LoVo (cell line): Measurements from ENCODE around the gene UXT.

Source experiments
- DNase-seq: peaks from one replicate; pipeline ENCODE4 v3.0.0-alpha.2; 2016; ENCODE audit warnings: low spot score

UXT gene

GRCh38 chrX:47649271-47649670 is 9.7 kb downstream of the UXT start:
- DNase-seq, result no peak

- DNase-seq, result no peak
These were observed 10.6 kb downstream of the UXT start for GRCh38 chrX:47648376-47648775.

- DNase-seq, result no peak
These were observed 12.3 kb downstream of the UXT start for GRCh38 chrX:47646636-47647035.

- no peak for DNase-seq
These were observed 13.4 kb downstream of the UXT start for GRCh38 chrX:47645530-47645929.

- DNase-seq, result no peak
These were observed 14.4 kb downstream of the UXT start for GRCh38 chrX:47644557-47645091.

DNA sequence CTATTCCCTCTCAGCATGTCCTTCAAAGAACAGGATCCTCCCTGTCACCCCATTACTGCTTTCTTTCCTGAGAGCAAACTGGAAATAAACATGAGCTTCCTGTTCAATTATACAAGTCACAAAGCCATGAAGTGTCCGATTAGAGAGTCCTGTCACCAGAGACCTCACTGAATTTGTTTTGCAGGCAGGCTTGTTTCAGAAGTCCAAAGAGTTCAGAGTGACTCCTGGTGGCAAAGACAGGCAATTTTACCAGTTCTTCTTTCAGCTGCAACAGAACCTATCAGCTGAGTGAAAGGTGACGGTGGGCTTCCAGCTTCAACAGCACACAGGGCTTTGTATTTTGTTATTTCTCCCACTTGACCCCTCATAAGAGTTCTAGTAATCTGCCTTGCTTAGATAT is 15.1 kb downstream of the UXT start:
- no peak for DNase-seq

DNA sequence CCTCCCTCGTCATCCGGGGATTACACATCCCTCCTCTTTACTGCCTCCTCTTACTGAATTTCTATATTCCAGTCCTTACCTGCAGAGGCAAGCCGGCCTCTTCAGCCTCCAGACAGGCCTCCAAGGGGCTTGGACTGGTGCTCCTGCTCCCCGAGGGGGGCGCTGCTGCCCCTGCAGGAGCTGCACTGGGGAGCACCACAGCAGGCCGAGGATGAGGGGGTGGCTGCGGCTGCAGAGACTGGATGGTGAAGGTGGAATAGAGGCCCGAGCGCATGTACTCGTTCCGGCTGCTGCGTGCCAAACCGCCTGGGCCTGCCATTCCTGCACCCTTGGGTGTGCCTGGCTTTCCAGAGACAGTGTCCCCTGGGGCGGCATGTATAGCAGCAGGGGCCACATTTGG is 20.2 kb downstream of the UXT start:
- DNase-seq, result no peak

DNA sequence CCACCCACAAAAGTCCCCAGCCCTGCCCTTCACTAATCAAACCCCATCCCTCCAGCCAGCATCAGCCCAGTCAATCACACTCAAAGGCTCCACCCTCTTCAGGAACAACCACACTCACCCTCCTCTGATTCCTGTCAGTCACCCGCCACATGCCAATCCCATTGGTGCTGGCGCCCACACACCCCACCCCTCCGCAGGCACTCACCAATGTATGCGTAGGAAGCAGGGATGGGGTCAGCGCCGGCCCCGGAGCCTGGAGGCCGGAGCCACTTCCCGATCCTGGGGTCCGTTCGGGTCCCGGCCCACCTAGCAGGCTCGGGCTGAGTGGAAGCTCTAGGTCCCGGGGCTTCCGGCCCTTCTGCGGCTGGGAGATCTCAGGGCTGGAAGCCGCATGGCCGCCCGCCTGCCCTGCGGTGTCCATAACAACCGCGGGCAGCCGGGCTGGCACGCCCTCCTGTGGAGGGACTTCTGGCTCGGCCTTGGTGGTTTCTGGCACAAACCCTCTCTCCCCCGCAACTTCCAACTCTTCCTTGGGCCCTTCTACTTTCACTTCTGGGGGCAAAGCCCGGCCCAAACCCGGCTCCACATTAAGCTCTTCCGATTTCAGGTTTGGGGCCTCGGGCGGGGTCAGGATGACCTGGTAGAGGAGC is 21.3 kb downstream of the UXT start:
- no peak for DNase-seq

- DNase-seq, result no peak
These were observed 24.0 kb downstream of the UXT start for GRCh38 chrX:47634871-47635575.

- DNase-seq, result no peak
These were observed 25.0 kb downstream of the UXT start for GRCh38 chrX:47633689-47634590.

DNA sequence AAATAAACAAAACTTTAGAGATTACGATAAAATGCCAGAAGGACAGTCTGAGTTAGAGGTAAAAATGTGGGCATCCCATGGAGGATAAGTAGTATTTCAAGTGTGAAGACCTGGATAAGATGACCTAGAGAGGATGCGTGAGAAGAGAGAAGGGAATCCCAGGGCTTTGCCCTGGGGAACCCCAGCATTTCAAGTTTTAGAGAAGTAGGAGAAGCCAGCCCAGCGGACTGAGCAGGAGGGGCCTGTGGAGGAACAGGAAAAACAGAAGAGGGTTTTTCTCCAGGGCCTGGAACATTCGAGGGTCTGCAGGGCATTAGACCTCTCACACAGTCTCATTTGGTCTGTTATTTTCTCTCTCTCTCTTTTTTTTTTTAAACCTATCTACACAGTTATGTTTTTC is 26.3 kb downstream of the UXT start:
- DNase-seq, result no peak

DNA sequence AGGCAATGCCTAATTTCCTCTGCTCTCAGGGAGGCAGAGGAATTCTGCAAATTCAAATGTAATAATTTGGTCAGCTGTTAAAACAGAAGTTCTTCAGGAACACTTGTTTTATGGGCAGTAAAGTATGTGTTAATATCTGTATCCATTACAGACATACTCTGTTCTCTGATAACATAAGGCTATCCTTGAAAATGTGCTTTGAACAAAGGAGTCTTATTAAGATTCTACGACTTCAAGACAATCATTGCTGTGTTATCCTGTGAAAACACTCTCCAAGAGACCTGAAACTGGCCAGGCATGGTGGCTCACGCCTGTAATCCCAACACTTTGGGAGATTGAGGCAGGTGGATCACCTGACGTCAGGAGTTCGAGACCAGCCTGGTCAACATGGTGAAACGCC is 27.3 kb downstream of the UXT start:
- DNase-seq, result no peak

GRCh38 chrX:47629419-47630200 is 29.4 kb downstream of the UXT start, which contains the start of gene CFP:
TSS of gene CFP (minus strand) at chrX:47629930. CDS start at chrX:47629844, 86 bp downstream.
- DNase-seq, result no peak

GRCh38 chrX:47628982-47629381 is 30.0 kb downstream of the UXT start:
- DNase-seq, result no peak

- no peak for DNase-seq
These were observed 33.6 kb downstream of the UXT start for GRCh38 chrX:47625365-47625764.

DNA sequence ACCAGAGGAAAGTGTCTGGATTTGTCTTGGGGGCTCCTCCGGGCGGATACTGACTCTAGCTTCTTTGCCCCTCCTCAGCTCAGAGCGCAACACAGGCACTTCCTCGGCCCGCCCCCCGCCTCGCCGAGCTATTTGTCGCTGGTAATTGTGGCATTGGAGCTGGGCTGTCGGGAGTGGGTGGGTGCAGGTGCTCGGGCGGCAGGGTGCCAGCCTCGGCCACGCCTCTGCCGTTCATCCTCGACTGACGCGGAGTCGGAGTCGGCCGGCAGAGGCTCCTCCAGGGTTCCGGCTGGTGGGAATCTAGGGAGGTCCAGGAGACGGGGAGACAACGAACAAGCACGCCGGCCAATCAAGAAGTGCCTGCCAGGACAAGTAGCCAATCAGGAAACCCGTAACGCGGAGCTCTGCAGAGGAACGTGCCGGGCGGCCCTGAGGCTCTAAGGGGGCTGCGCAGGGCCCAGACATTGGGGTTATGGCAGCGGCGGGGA is 35.4 kb downstream of the UXT start:
- peak; percentile 57 for DNase-seq

DNA sequence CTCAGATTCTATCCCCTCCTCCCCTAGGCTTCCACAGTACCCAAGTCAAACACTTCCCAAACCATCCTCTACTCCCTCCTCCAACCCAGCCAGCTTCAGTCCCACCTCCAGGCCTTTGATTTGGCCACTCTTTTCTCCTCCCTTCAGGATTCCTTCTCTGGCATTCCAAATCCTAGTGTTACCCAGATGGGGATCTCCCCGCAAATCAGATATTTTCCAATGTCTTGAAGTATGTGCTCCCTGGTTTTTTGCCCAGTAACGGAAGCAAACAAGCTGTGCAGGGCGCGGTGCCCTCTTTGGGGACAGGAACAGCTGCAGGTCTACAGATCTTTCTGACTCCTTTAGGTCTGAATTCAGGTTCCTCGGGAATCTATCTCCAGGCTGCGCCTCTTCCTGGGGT is 37.1 kb downstream of the UXT start:
- DNase-seq, result no peak

DNA sequence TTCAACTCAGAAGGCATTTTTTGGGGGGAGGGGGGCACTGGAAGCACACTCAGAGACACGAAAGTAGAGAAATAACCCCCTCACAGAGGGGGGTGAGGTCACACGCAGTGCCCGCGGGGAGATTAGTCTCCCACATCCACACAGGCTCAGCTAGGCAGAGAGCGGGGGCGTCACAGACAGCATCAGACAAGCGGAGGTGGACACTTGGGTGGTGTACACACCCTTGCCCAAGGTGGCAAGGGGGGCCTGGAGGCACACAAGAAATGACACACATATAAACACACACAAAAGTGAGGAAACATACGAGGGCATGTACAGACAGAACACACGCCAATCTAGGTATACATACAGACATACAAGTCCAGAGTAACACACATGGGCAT is 38.7 kb downstream of the UXT start:
- DNase-seq, result no peak

DNA sequence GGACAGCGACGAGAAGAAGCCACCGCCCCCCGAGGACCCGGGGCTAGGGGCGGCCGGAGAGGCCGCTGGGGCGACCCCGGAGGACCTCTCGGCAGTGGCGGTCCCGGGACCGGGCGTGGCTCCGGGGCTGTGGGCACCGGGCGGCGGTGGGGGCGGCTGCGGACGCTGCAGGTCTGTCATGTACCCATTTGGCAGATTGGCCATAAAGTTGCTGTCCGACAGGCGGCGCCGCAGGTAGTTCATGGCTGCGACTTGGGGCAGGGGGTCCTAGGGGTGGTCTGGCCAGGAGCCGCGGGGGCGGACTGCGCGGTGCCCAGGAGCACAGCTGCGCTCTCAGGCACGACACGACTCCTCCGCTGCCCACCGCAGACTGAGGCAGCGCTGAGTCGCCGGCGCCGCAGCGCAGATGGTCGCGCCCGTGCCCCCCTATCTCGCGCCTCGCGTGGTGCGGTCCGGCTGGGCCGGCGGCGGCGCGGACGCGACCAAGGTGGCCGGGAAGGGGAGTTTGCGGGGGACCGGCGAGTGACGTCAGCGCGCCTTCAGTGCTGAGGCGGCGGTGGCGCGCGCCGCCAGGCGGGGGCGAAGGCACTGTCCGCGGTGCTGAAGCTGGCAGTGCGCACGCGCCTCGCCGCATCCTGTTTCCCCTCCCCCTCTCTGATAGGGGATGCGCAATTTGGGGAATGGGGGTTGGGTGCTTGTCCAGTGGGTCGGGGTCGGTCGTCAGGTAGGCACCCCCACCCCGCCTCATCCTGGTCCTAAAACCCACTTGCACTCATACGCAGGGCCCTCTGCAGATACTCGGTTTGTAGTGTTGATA is 39.3 kb downstream of the UXT start, which contains the start of gene SYN1:
Gene SYN1, minus strand, starts transcription at position 372 of the 817 bp plus-strand sequence. Its CDS starts 129 bp downstream, at position 243.
- peak; percentile 75 for DNase-seq

DNA sequence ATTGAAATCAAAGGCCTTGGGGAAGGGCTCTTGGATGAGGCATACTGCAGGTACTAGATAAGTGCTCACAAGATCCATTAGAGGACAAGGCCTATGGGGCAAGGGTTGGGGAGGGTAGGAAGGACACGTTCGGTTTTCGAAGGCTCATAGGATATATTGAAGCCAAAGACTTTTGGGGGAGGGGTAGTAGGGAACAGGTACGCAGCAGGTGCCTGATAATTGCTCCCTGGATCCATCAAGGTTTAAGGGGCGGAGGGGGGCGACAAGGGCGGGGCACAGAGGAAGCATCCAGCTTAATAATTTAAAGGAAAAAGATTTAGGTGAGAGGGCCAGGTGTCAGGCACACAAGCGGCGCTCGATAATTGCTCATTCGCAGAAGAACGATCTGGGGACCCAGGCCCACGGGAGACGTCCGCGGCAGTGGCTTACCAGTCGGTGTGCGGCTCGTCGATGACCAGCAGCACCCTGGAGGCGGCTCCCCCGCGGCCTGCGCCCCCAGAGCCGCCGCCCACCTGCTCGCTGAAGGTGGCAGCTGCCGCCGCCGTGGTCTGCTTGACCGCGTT is 40.0 kb downstream of the UXT start:
- no peak for DNase-seq
